A549 (cell line): ENCODE data around the gene ARHGAP25.

ENCODE experiments used
- BHLHE40 ChIP-seq: IDR thresholded peaks from 2 replicates; pipeline ENCODE4 v1.6.1; 2012; ENCODE audit warnings: low read depth, low read length, inconsistent platforms
- CHD2 ChIP-seq: fragments of 150-350 bp; IDR thresholded peaks from 2 replicates; pipeline ENCODE4 v1.6.1; 2014; ENCODE audit warnings: low read length; ENCODE audit not compliant: partially characterized antibody
- CTCF ChIP-seq: fragments of >200 bp; sonication (Bioruptor Twin); formaldehyde crosslinking; IDR thresholded peaks from 3 replicates; pipeline ENCODE4 v1.5.1; 2016
- EP300 ChIP-seq, 2 experiments: fragments of >200 bp; sonication (Bioruptor Twin); formaldehyde crosslinking; IDR thresholded peaks; 2 replicates in 1 of 2; 3 replicates in 1 of 2; pipeline ENCODE4 v1.6.1; 2016 to 2017
- FOSL2 ChIP-seq, 2 experiments: fragments of 450-650 bp in 1 of 2; fragments of >200 bp in 1 of 2; sonication (Bioruptor Twin) in 1 of 2; formaldehyde crosslinking; IDR thresholded peaks; 2 replicates each; pipeline versions ENCODE4 v1.5.0 to v1.6.1; 2016 to 2020; ENCODE audit warnings: mild to moderate bottlenecking in 1 of 2, moderate library complexity in 1 of 2
- MYC ChIP-seq: IDR thresholded peaks from 2 replicates; pipeline ENCODE4 v1.6.1; 2012; ENCODE audit warnings: mild to moderate bottlenecking, inconsistent platforms, low read length, improper control_type of control experiment, borderline replicate concordance
- POLR2A ChIP-seq: IDR thresholded peaks from 2 replicates; pipeline ENCODE4 v1.6.1; 2012; ENCODE audit warnings: mild to moderate bottlenecking, low read length
- POLR2AphosphoS2 ChIP-seq: conservative IDR thresholded peaks from 2 replicates; pipeline ENCODE4 v1.6.1; 2012; ENCODE audit warnings: low read length, improper control_type of control experiment, inconsistent platforms
- TP53 ChIP-seq: fragments of 250-450 bp; sonication (Bioruptor Pico); IDR thresholded peaks from 2 replicates; pipeline ENCODE4 v1.5.0; 2021; ENCODE audit warnings: mild to moderate bottlenecking, moderate library complexity
- ZSCAN20 ChIP-seq: fragments of 250-450 bp; sonication (Bioruptor Pico); IDR thresholded peaks from 2 replicates; pipeline ENCODE4 v1.8.0; 2022; ENCODE audit warnings: mild to moderate bottlenecking, moderate library complexity

- TF ChIP-seq CTCF (no peak), FOSL2 (IDR thresholded peaks at IDR 0.05) (no peak), FOSL2 (CRISPR knock-in tag; IDR thresholded peaks at IDR 0.05) (no peak), EP300 (IDR thresholded peaks at IDR 0.05) (no peak), TP53 (CRISPR knock-in tag) (no peak), ZSCAN20 (CRISPR knock-in tag) (no peak), POLR2A (no peak), POLR2AphosphoS2 (no peak), CHD2 (no peak), MYC (no peak), BHLHE40 (no peak)
These were observed 44.8 kb upstream of the ARHGAP25 start for GRCh38 chr2:68689553-68690537.
